Activated T-cell treated with anti-CD3 and anti-CD28 coated beads, Interleukin-2, amount 50 U/mL, for 24 hours (primary cell): ENCODE measurements around the gene YWHAG.
"Not testable (repeated sequence)": the region's sequence is repeated elsewhere in the genome, so short reads cannot be mapped to it uniquely, and the experiment has no call there.

Source experiments
- DNase-seq: peaks from one replicate; pipeline ENCODE4 v3.0.0-alpha.2; 2020
- H3K27ac Mint-ChIP-seq: 2 replicates; pipeline ENCODE4 v1.8.0; 2020; ENCODE audit warnings: mild to moderate bottlenecking, mixed read lengths
- H3K27me3 Mint-ChIP-seq: 2 replicates; pipeline ENCODE4 v1.8.0; 2020; ENCODE audit warnings: mixed read lengths
- H3K36me3 Mint-ChIP-seq: 2 replicates; pipeline ENCODE4 v1.8.0; 2020; ENCODE audit warnings: low read depth, mixed read lengths
- H3K4me1 Mint-ChIP-seq: 2 replicates; pipeline ENCODE4 v1.8.0; 2020; ENCODE audit warnings: low read depth, mixed read lengths
- H3K4me3 Mint-ChIP-seq: 2 replicates; pipeline ENCODE4 v1.8.0; 2020; ENCODE audit warnings: mild to moderate bottlenecking, moderate library complexity, mixed read lengths
- H3K9me3 Mint-ChIP-seq: 2 replicates; pipeline ENCODE4 v1.8.0; 2020; ENCODE audit warnings: mixed read lengths

YWHAG gene

DNA sequence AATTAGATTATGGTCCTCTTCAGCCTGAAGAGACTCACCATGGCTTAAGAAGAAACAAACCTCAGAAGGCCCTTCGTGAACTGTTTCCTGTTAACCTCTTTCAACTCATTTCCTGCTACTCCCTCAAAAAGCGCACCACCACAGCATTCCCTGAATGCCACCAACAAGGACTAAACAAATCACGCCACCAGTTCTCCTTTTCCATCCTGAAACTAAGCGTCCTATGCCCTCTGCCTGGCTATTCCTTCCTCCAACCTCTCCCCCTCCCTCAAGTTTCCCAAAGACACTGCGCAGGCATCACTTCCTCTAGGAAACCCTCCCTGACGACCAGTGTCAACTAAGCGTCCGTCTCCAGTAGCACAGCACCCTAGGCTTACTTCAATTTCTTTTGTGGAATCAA, 12.0 kb downstream of the YWHAG start:
- H3K27ac Mint-ChIP-seq, result peak overlapping the region; percentile 51
- no peaks in the 10 kb centered on the region for H3K9me3 Mint-ChIP-seq
- H3K27me3 Mint-ChIP-seq, result no peaks in the 10 kb centered on the region
- no peak overlapping the region for H3K4me3 Mint-ChIP-seq
- H3K4me1 Mint-ChIP-seq, result peaks cover 79% of the 10 kb centered on the region
- H3K36me3 Mint-ChIP-seq, result peaks cover 96% of the 10 kb centered on the region
- no peak for DNase-seq

DNA sequence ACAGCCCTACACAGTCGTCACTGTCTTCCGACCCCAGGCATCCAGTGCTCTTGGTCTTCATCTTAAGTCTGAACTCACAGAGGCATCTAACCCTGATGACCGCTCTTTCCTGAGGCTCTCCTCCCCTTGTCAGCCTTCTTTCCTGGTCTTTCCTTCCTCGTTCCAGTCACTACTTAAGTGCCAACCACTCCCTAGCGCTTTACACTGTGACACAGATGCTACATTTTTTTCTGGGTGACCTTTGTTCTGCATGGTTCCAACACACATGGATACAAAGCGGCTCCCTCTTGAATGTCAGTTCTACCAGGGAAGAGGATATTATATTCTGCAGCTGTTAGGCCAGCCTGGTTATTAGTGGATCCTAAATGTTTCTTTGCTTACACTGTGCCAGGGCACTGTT, 12.7 kb downstream of the YWHAG start:
- Mint-ChIP-seq H3K27me3 (no peaks in the 10 kb centered on the region), H3K4me1 (peaks cover 77% of the 10 kb centered on the region), H3K9me3 (no peaks in the 10 kb centered on the region), H3K36me3 (peaks cover 95% of the 10 kb centered on the region), H3K27ac (no peak overlapping the region), H3K4me3 (no peak overlapping the region)
- DNase-seq, result no peak

- no peak overlapping the region for H3K4me3 Mint-ChIP-seq
- H3K9me3 Mint-ChIP-seq, result no peaks in the 10 kb centered on the region
- H3K36me3 Mint-ChIP-seq, result peaks cover 94% of the 10 kb centered on the region
- DNase-seq, result no peak
- peak overlapping the region; percentile 86 for H3K27ac Mint-ChIP-seq
- H3K4me1 Mint-ChIP-seq, result peaks cover 73% of the 10 kb centered on the region
- H3K27me3 Mint-ChIP-seq, result no peaks in the 10 kb centered on the region
These were observed 14.9 kb downstream of the YWHAG start for GRCh38 chr7:76343931-76344321.

- no peaks in the 10 kb centered on the region for H3K9me3 Mint-ChIP-seq
- H3K4me1 Mint-ChIP-seq, result peaks cover 76% of the 10 kb centered on the region
- H3K36me3 Mint-ChIP-seq, result peaks cover 94% of the 10 kb centered on the region
- no peak overlapping the region for H3K4me3 Mint-ChIP-seq
- DNase-seq, result no peak
- peak overlapping the region; percentile 86 for H3K27ac Mint-ChIP-seq
- no peaks in the 10 kb centered on the region for H3K27me3 Mint-ChIP-seq
These were observed 15.4 kb downstream of the YWHAG start for GRCh38 chr7:76343294-76343930.

DNA sequence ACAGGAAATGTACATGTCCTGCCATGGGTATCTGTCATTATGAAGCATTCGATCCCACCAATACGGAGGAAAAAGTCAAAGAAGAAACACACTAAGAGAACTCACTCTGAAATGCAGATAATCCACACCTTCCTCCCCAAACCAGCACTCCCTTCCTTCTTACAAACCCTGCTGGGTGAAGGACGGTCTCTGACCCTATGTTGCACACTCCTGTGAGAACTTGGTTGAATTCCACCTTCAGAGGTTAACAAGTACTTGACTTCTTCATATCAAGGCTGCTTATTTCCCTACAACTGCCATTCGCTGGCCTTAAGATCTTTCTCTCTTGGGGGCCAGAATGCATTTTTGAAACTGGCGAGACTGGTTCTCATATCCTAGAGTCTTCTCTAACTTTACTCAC, 16.6 kb downstream of the YWHAG start:
- Mint-ChIP-seq H3K27me3 (no peaks in the 10 kb centered on the region), H3K9me3 (no peaks in the 10 kb centered on the region), H3K36me3 (peaks cover 95% of the 10 kb centered on the region), H3K4me3 (no peak overlapping the region), H3K4me1 (peaks cover 76% of the 10 kb centered on the region), H3K27ac (peak overlapping the region; percentile 86)
- no peak for DNase-seq

DNA sequence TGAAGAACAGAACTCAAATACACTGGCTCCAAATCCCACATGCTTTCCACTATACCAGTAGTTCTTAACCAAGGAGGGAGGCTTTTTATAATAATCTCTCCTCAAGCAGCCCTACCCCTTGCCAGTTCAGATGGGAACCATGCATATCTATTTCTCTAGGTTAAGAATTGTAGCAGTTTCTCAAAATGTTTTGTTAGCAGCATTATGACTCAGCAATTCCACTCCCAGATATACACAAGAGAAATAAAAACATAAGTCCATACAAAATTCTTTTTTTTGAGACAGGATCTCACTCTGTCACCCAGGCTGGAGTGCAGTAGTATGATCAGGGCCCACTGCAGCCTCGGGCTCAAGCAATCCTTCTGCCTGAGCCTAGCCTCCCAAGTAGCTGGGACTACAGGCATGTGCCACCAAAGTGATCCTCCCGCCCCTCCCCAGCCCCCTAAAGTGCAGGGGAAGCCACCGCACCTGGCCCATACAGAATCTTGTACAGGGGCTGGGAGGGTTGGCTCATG, 18.1 kb downstream of the YWHAG start:
- H3K36me3 Mint-ChIP-seq, result peaks cover 94% of the 10 kb centered on the region
- no peak for DNase-seq
- peak overlapping the region; percentile 48 for H3K27ac Mint-ChIP-seq
- no peaks in the 10 kb centered on the region for H3K9me3 Mint-ChIP-seq
- H3K27me3 Mint-ChIP-seq, result no peaks in the 10 kb centered on the region
- H3K4me3 Mint-ChIP-seq, result no peak overlapping the region
- peaks cover 74% of the 10 kb centered on the region for H3K4me1 Mint-ChIP-seq

DNA sequence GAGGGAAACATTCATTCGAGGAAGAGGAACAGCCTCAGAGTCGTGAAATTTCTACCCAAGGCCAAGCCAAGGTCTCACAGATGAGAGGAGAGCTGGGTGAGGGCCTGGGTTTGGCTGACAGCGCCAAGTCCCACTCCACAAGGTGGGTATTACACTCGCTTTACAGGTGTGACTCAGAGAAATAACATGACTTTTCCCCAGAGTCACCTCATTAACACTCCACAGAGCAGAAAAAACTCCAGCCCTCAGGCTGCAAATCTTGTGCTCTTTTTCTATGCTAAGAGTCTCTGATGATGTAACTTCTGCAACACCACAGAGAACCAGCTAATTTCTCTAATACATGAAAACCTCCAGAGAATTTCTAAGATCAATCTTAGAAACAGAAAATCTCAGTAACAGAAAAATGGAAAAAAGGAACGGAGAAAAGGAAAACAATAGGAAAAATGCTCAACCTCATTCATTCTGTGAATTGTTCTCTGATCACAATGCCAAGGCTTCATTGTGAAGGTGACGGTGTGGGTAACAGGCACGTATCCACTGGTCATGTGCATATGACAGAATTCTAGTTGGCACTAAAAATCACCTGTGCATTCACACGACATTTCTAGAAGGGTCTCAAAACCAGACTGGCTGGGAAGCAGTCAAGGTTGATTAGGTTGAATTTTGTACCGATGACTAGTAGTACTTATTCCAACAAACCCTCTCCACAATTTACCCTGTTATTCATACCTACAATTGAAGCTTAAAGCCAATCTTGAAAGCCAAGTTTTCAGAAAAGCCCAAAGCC, 20.3 kb downstream of the YWHAG start:
- Mint-ChIP-seq H3K4me1 (peaks cover 68% of the 10 kb centered on the region), H3K36me3 (peaks cover 91% of the 10 kb centered on the region), H3K27ac (peak overlapping the region; percentile 10)

DNA sequence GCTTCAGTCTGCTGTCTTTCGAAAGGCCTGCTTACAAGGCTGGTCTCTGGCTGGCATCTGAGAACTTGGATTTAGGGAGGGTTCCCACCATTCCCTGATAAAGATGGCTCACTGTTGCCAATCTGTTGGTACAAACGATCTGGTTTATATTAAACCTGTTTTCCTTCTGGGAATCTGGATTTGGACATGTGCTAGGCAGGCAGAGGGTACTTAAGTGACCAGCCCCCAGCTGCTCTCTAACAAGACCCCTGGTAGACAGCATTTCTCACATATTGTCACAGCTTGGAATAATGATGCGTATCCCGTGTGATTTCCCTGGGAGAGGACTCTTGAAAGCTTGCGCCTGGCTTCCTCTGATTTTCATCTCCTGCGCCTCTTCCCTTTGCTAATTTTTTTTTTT, 21.6 kb downstream of the YWHAG start:
- Mint-ChIP-seq H3K4me1 (peaks cover 62% of the 10 kb centered on the region), H3K9me3 (no peaks in the 10 kb centered on the region), H3K4me3 (no peak overlapping the region), H3K27me3 (no peaks in the 10 kb centered on the region), H3K27ac (peak overlapping the region; percentile 30), H3K36me3 (peaks cover 90% of the 10 kb centered on the region)
- DNase-seq, result no peak

More for the DNA sequence above, 20.3 kb downstream of the YWHAG start:
- H3K9me3 Mint-ChIP-seq, result no peaks in the 10 kb centered on the region
- H3K4me3 Mint-ChIP-seq, result no peak overlapping the region
- H3K27me3 Mint-ChIP-seq, result no peaks in the 10 kb centered on the region
- DNase-seq, result no peak

DNA sequence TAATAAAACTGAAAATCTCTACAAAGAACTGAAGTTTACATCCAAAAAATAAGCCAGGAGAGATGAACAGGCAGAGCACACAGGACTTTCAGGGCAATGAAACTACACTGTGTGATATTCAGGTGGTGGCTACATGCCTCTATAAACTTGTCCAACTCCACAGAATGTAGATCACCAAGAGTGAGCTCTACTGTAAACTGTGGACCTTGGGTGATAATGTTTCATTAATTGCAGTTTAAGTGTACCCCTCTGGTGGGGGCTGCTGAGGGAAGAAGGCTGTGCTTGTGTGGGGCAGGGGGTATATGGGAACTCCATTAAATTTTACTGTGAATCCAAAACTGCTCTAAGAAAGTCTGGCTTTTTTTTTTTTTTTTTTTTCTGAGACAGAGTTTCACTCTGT, 22.7 kb downstream of the YWHAG start:
- no peak overlapping the region for H3K4me3 Mint-ChIP-seq
- H3K4me1 Mint-ChIP-seq, result peaks cover 57% of the 10 kb centered on the region
- no peak for DNase-seq
- H3K27me3 Mint-ChIP-seq, result no peaks in the 10 kb centered on the region
- H3K9me3 Mint-ChIP-seq, result no peaks in the 10 kb centered on the region
- peaks cover 89% of the 10 kb centered on the region for H3K36me3 Mint-ChIP-seq
- H3K27ac Mint-ChIP-seq, result peak overlapping the region; percentile 58

- Mint-ChIP-seq H3K27ac (peak overlapping the region; percentile 58), H3K36me3 (peaks cover 87% of the 10 kb centered on the region), H3K4me1 (peaks cover 54% of the 10 kb centered on the region)
- H3K4me3 Mint-ChIP-seq, H3K27me3 Mint-ChIP-seq, H3K9me3 Mint-ChIP-seq, DNase-seq: not testable (repeated sequence)
These were observed 23.4 kb downstream of the YWHAG start for GRCh38 chr7:76335417-76335816.

GRCh38 chr7:76334320-76334967, 24.3 kb downstream of the YWHAG start:
- no peak overlapping the region for H3K4me3 Mint-ChIP-seq
- peaks cover 87% of the 10 kb centered on the region for H3K36me3 Mint-ChIP-seq
- H3K9me3 Mint-ChIP-seq, result no peaks in the 10 kb centered on the region
- H3K27me3 Mint-ChIP-seq, result no peaks in the 10 kb centered on the region
- peaks cover 53% of the 10 kb centered on the region for H3K4me1 Mint-ChIP-seq
- DNase-seq, result no peak
- no peak overlapping the region for H3K27ac Mint-ChIP-seq

GRCh38 chr7:76333511-76334101, 25.2 kb downstream of the YWHAG start:
- DNase-seq, result no peak
- H3K36me3 Mint-ChIP-seq, result peaks cover 88% of the 10 kb centered on the region
- peak overlapping the region; percentile 22 for H3K27ac Mint-ChIP-seq
- no peak overlapping the region for H3K4me3 Mint-ChIP-seq
- peaks cover 59% of the 10 kb centered on the region for H3K4me1 Mint-ChIP-seq
- no peaks in the 10 kb centered on the region for H3K9me3 Mint-ChIP-seq
- H3K27me3 Mint-ChIP-seq, result no peaks in the 10 kb centered on the region

- peak overlapping the region; percentile 66 for H3K27ac Mint-ChIP-seq
- H3K27me3 Mint-ChIP-seq, result no peaks in the 10 kb centered on the region
- H3K9me3 Mint-ChIP-seq, result no peaks in the 10 kb centered on the region
- no peak overlapping the region for H3K4me3 Mint-ChIP-seq
- peaks cover 58% of the 10 kb centered on the region for H3K4me1 Mint-ChIP-seq
- peaks cover 87% of the 10 kb centered on the region for H3K36me3 Mint-ChIP-seq
- DNase-seq, result peak; percentile 7
These were observed 26.7 kb downstream of the YWHAG start for GRCh38 chr7:76332078-76332477.

- Mint-ChIP-seq H3K4me1 (peaks cover 51% of the 10 kb centered on the region), H3K27ac (peak overlapping the region; percentile 6), H3K36me3 (peaks cover 89% of the 10 kb centered on the region), H3K4me3 (no peak overlapping the region), H3K9me3 (no peaks in the 10 kb centered on the region), H3K27me3 (no peaks in the 10 kb centered on the region)
- DNase-seq, result no peak
These were observed 28.1 kb downstream of the YWHAG start for GRCh38 chr7:76330673-76331072.
